ENCODE data around the gene ENTPD2.
"Not testable (repeated sequence)": the region's sequence is repeated elsewhere in the genome, so short reads cannot be mapped to it uniquely, and the experiment has no call there.

The ENTPD2 gene

GRCh38 chr9:137014166-137014565 is 39.7 kb downstream of the ENTPD2 start:
- no peak for DNase-seq

- no peak for DNase-seq
Measured at GRCh38 chr9:137013571-137013940, 40.3 kb downstream of the ENTPD2 start.

- no peak for DNase-seq
Measured at GRCh38 chr9:137012694-137013570, 40.9 kb downstream of the ENTPD2 start.

GRCh38 chr9:137011907-137012675 is 41.8 kb downstream of the ENTPD2 start:
- DNase-seq, result no peak

GRCh38 chr9:137011156-137011555 is 42.7 kb downstream of the ENTPD2 start:
- DNase-seq, result no peak

- no peak for DNase-seq
Measured at GRCh38 chr9:137009938-137010732, 43.7 kb downstream of the ENTPD2 start.

GRCh38 chr9:137009217-137009616 is 44.6 kb downstream of the ENTPD2 start:
- no peak for DNase-seq

GRCh38 chr9:137008312-137008711 is 45.5 kb downstream of the ENTPD2 start:
- DNase-seq, result no peak

GRCh38 chr9:137007816-137008270 is 46.0 kb downstream of the ENTPD2 start:
- no peak for DNase-seq

- DNase-seq, result no peak
Measured at GRCh38 chr9:137007108-137007815, 46.6 kb downstream of the ENTPD2 start.

- DNase-seq, result no peak
Measured at GRCh38 chr9:137006116-137007003, 47.5 kb downstream of the ENTPD2 start.

GRCh38 chr9:137004285-137004684 is 49.6 kb downstream of the ENTPD2 start:
- DNase-seq, result not testable (repeated sequence)

GRCh38 chr9:137002646-137003041 is 51.2 kb downstream of the ENTPD2 start:
- DNase-seq, result no peak

GRCh38 chr9:137001857-137002645 is 51.8 kb downstream of the ENTPD2 start:
- no peak for DNase-seq

- no peak for DNase-seq
Measured at GRCh38 chr9:137000177-137000930, 53.5 kb downstream of the ENTPD2 start.
